ENCODE results near the gene SPCS2. TPM values are rescaled to one million over a fixed set of nuclear protein-coding genes. Genes with fewer than 3 reads are reported as not detected.
"Not testable (repeated sequence)": the region's sequence is repeated elsewhere in the genome, so short reads cannot be mapped to it uniquely, and the experiment has no call there.

SPCS2 gene
- total RNA-seq, 1 donor from 2014 or later = 130 TPM

DNA sequence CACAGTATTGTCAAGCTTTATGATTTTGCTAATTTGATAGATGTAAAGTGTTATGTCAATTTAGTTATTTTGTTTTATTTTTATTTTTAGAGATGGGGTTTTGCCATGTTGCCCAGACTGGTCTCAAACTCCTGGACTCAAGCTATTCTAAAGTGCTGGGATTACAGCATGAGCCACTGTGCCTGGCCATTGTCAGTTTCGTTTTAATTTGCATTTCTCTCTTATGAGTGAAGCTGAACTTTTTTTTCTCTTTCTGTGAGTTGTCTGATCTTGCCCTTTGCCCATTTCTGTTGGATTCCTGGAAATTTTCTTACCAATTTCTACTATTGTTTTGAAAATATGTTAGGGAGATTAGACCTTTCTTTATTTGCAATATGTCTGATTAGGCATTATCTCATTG, 55.1 kb downstream of the SPCS2 start:
- DNase-seq (ENCODE audit: low spot score) = no peak
- Mint-ChIP-seq H3K4me3 (ENCODE audit: unreplicated experiment) (no peak overlapping the region), H3K27me3 (ENCODE audit: unreplicated experiment) (peaks cover 2% of the 10 kb centered on the region), H3K27ac (ENCODE audit: unreplicated experiment) (no peak overlapping the region), H3K4me1 (ENCODE audit: unreplicated experiment) (no peaks in the 10 kb centered on the region), H3K36me3 (ENCODE audit: low read depth, unreplicated experiment) (peaks cover 16% of the 10 kb centered on the region), H3K9me3 (ENCODE audit: unreplicated experiment) (no peaks in the 10 kb centered on the region)
- TF ChIP-seq, protein P1, sequence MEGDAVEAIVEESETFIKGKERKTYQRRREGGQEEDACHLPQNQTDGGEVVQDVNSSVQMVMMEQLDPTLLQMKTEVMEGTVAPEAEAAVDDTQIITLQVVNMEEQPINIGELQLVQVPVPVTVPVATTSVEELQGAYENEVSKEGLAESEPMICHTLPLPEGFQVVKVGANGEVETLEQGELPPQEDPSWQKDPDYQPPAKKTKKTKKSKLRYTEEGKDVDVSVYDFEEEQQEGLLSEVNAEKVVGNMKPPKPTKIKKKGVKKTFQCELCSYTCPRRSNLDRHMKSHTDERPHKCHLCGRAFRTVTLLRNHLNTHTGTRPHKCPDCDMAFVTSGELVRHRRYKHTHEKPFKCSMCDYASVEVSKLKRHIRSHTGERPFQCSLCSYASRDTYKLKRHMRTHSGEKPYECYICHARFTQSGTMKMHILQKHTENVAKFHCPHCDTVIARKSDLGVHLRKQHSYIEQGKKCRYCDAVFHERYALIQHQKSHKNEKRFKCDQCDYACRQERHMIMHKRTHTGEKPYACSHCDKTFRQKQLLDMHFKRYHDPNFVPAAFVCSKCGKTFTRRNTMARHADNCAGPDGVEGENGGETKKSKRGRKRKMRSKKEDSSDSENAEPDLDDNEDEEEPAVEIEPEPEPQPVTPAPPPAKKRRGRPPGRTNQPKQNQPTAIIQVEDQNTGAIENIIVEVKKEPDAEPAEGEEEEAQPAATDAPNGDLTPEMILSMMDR (IDR thresholded peaks at IDR 0.05; ENCODE audit: unreplicated experiment) = no peak

DNA sequence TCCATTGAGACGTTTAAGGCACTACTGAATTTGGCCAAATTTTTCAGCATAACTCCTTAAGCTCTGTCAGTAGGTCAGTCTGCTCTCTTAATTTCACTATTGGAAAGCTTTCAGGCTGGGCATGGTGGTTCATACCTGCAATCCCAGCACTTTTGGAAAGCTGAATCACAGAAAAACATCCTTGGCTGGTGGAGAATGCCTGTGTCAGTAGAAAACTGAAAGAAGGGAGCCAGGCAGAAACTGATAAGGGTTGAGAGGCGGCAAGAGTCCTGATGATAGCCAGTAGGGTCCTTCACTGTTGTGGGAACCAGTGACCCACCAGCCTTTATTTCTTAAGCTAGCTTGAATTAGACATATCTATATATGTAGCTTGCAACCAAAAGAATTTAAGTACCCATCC, 62.3 kb downstream of the SPCS2 start:
- no peak overlapping the region for H3K27ac Mint-ChIP-seq (ENCODE audit: unreplicated experiment)
- TF ChIP-seq, protein P1 (IDR thresholded peaks at IDR 0.05; ENCODE audit: unreplicated experiment) = no peak
- peaks cover 2% of the 10 kb centered on the region for H3K27me3 Mint-ChIP-seq (ENCODE audit: unreplicated experiment)
- no peak overlapping the region for H3K4me3 Mint-ChIP-seq (ENCODE audit: unreplicated experiment)
- peaks cover 18% of the 10 kb centered on the region for H3K36me3 Mint-ChIP-seq (ENCODE audit: low read depth, unreplicated experiment)
- no peaks in the 10 kb centered on the region for H3K9me3 Mint-ChIP-seq (ENCODE audit: unreplicated experiment)
- H3K4me1 Mint-ChIP-seq (ENCODE audit: unreplicated experiment) = no peaks in the 10 kb centered on the region
- DNase-seq (ENCODE audit: low spot score) = no peak

DNA sequence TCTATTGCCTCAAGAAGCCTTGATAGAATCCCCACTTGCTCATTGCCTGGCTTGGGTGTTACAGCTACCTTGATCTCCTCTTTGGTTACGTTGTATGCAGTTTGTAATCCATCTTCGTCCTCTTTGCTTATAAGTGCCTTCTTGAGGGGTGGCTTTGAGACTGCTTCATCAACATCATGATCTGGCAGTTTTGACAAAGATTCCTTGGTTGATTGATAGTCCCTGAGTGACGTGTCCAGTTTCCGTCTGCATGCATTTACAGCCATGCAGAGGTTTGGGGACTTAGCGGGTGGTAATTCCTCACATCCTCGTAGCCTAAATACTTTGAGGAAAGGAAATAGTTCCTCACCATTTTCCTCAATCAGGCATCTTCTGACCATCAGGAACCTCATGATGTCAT, 62.8 kb downstream of the SPCS2 start:
- TF ChIP-seq, protein P1 (IDR thresholded peaks at IDR 0.05; ENCODE audit: unreplicated experiment) = no peak
- H3K4me1 Mint-ChIP-seq (ENCODE audit: unreplicated experiment) = no peaks in the 10 kb centered on the region
- H3K9me3 Mint-ChIP-seq (ENCODE audit: unreplicated experiment) = no peaks in the 10 kb centered on the region
- H3K27me3 Mint-ChIP-seq (ENCODE audit: unreplicated experiment) = peaks cover 2% of the 10 kb centered on the region
- no peak overlapping the region for H3K4me3 Mint-ChIP-seq (ENCODE audit: unreplicated experiment)
- no peak overlapping the region for H3K27ac Mint-ChIP-seq (ENCODE audit: unreplicated experiment)
- DNase-seq (ENCODE audit: low spot score) = no peak
- peaks cover 19% of the 10 kb centered on the region for H3K36me3 Mint-ChIP-seq (ENCODE audit: low read depth, unreplicated experiment)

DNA sequence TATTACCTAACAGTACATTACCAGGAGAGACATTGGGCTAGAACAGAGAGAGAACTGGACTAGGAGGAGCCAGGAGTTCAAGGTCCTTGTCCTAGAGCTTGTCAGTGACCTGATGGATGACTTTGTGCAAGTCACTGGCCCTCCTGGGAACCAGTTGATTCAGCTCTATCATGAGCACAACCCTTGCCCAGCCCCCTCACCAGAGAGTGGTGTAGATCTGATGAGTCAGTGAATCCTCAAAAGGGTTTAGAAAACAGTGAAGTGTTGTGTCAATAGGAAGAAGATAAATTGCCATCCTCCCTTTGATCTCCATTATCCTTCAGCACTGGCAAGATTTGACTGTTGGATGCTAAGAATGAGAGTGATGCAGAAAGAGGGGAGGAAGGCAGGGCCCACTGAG, 64.0 kb downstream of the SPCS2 start:
- Mint-ChIP-seq H3K27me3 (ENCODE audit: unreplicated experiment) (peaks cover 2% of the 10 kb centered on the region), H3K9me3 (ENCODE audit: unreplicated experiment) (no peaks in the 10 kb centered on the region), H3K36me3 (ENCODE audit: low read depth, unreplicated experiment) (peaks cover 20% of the 10 kb centered on the region), H3K4me3 (ENCODE audit: unreplicated experiment) (no peak overlapping the region), H3K4me1 (ENCODE audit: unreplicated experiment) (no peaks in the 10 kb centered on the region), H3K27ac (ENCODE audit: unreplicated experiment) (no peak overlapping the region)
- no peak for DNase-seq (ENCODE audit: low spot score)
- TF ChIP-seq, protein P1 (IDR thresholded peaks at IDR 0.05; ENCODE audit: unreplicated experiment) = no peak

DNA sequence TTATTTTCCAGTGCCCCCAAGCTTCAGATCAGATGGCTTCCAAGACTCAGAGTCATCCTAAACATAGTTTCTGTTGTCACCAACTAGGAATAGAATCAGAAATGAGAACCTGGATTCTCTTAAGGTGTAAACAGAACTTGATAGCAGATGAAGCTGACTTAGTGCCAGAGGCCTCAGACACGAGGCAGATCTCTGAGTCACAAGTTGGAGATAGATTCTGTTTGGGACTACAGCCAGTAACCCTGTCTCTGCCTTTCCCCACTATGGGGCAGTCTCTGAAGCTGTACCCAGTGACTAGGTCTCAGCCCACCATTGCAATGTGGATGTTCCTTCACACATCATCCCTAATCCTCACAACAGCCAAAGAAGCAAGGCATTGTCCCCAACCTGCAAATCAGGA, 65.1 kb downstream of the SPCS2 start:
- peaks cover 23% of the 10 kb centered on the region for H3K36me3 Mint-ChIP-seq (ENCODE audit: low read depth, unreplicated experiment)
- no peaks in the 10 kb centered on the region for H3K27me3 Mint-ChIP-seq (ENCODE audit: unreplicated experiment)
- peaks cover 7% of the 10 kb centered on the region for H3K9me3 Mint-ChIP-seq (ENCODE audit: unreplicated experiment)
- no peak for DNase-seq (ENCODE audit: low spot score)
- no peaks in the 10 kb centered on the region for H3K4me1 Mint-ChIP-seq (ENCODE audit: unreplicated experiment)
- TF ChIP-seq, protein P1 (IDR thresholded peaks at IDR 0.05; ENCODE audit: unreplicated experiment) = no peak
- H3K4me3 Mint-ChIP-seq (ENCODE audit: unreplicated experiment) = no peak overlapping the region
- no peak overlapping the region for H3K27ac Mint-ChIP-seq (ENCODE audit: unreplicated experiment)

DNA sequence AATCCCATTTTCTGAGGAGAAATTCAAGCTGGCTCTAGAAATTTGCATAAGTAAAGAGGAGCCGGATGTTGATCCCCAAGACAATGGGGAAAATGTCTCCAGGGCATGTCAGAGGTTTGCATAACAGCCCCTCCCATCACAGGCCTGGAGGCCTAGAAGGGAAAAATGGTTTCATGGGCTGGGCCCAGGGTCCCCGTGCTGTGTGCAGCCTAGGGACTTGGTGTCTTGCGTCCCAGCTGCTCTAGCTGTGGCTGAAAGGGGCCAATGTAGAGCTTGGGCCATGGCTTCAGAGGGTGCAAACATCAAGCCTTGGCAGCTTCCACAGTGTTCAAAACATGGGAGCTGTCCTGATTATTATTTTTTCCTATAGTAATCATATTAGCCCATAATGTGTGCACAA, 70.1 kb downstream of the SPCS2 start:
- H3K27ac Mint-ChIP-seq (ENCODE audit: unreplicated experiment); H3K9me3 Mint-ChIP-seq (ENCODE audit: unreplicated experiment); H3K27me3 Mint-ChIP-seq (ENCODE audit: unreplicated experiment); DNase-seq (ENCODE audit: low spot score); H3K4me1 Mint-ChIP-seq (ENCODE audit: unreplicated experiment); H3K4me3 Mint-ChIP-seq (ENCODE audit: unreplicated experiment): not testable (repeated sequence)
- H3K36me3 Mint-ChIP-seq (ENCODE audit: low read depth, unreplicated experiment) = peaks cover 23% of the 10 kb centered on the region

DNA sequence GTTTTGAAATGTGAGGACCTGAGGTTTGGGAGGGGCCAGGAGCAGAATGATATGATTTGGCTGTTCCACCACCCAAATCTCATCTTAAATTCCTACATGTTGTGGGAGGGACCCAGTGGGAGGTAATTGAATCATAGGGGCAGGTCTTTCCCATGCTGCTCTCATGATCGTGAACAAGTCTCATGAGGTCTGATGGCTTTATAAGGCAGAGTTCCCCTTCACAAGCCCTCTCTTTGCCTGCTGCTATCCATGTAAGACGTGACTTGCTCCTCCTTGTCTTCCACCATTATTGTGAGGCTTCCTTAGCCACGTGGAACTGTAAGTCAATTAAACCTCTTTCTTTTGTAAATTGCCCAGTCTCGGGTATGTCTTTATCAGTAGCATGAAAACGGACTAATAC, 71.3 kb downstream of the SPCS2 start:
- H3K27ac Mint-ChIP-seq (ENCODE audit: unreplicated experiment); H3K9me3 Mint-ChIP-seq (ENCODE audit: unreplicated experiment); H3K4me3 Mint-ChIP-seq (ENCODE audit: unreplicated experiment); H3K27me3 Mint-ChIP-seq (ENCODE audit: unreplicated experiment); DNase-seq (ENCODE audit: low spot score); H3K4me1 Mint-ChIP-seq (ENCODE audit: unreplicated experiment): not testable (repeated sequence)
- peaks cover 23% of the 10 kb centered on the region for H3K36me3 Mint-ChIP-seq (ENCODE audit: low read depth, unreplicated experiment)
